Muscle layer of duodenum (tissue), 2 donors: ENCODE results near the gene HSFX4.

Experiments used
- H3K27ac ChIP-seq: one replicate; pipeline ENCODE4 v1.7.0; 2013; ENCODE audit warnings: mild to moderate bottlenecking, low read length
- H3K27me3 ChIP-seq: one replicate; pipeline ENCODE4 v1.7.0; 2013; ENCODE audit warnings: low read depth, mild to moderate bottlenecking, control low read depth, low read length
- H3K36me3 ChIP-seq, 2 donors: one replicate each; pipeline ENCODE4 v1.7.0; 2013; ENCODE audit warnings: low read length in 2 of 2, control low read depth in 1 of 2, mild to moderate bottlenecking in 1 of 2; ENCODE audit not compliant: insufficient read depth in 2 of 2, control insufficient read depth in 1 of 2
- H3K4me1 ChIP-seq, 2 donors: one replicate each; pipeline ENCODE4 v1.7.0; 2013; ENCODE audit warnings: low read length in 2 of 2, mild to moderate bottlenecking in 2 of 2, control low read depth in 1 of 2, moderate library complexity in 1 of 2; ENCODE audit not compliant: insufficient read depth in 2 of 2, control insufficient read depth in 1 of 2
- H3K4me3 ChIP-seq, 2 donors: one replicate each; pipeline ENCODE4 v1.7.0; 2013; ENCODE audit warnings: low read length in 2 of 2, low read depth in 1 of 2, mild to moderate bottlenecking in 1 of 2
- H3K9me3 ChIP-seq, 2 donors: one replicate each; pipeline ENCODE4 v1.7.0; 2013; ENCODE audit warnings: low read length in 2 of 2, control low read depth in 1 of 2, mild to moderate bottlenecking in 1 of 2; ENCODE audit not compliant: control insufficient read depth in 1 of 2
- donor health status: healthy.

Gene HSFX4

GRCh38 chrX:149962010-149962409 lies 32.6 kb downstream of the HSFX4 start:
- H3K4me1 ChIP-seq: peaks cover 0 to 4% of the 10 kb centered on the region in 2 donors
- peaks cover 3 to 12% of the 10 kb centered on the region in 2 donors for H3K36me3 ChIP-seq
- H3K27me3 ChIP-seq: no peaks in the 10 kb centered on the region
- H3K4me3 ChIP-seq: no peak overlapping the region
- H3K9me3 ChIP-seq: no peaks in the 10 kb centered on the region
- H3K27ac ChIP-seq: no peak overlapping the region

DNA sequence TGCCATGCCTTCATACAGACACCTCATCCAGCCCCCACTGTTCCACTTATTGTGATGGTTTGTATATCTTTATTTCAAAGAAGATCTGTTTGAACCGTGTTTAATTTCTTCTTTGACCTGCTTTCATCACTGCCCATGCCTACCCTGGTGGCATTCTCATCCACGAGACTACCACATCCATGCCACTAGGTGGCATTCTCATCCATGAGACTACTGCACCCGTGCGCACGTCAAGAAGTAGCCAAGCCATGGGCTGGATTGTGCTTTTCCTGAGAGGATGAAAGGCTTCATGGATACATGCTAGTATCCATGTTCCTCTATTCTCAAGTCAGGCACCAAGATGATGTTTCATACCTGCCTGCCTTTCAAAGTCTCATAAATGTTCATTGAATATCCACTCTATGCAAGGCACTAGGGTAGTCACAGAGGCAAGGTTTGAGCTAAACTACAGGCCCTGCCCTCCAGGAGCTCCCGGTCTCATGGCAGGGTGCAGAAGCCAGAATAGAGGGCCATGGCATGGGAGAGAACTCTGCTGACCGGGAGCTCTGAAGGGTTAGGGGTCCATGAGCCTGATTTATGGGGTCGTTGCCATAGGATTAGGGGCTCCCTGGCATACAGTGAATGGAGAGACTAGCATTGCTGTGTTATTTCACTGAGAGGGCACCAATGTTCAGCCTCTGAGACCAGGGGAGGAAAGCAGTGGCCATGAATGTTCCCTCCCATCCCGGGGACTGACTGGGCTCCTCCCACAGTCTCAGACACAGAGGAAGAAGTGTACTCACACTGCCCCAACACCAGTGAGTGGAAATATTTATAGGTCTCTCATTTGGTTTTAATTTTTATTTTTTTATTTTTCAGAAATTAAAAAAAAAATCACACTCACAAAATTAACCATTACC lies 33.7 kb downstream of the HSFX4 start:
- peaks cover 3 to 12% of the 10 kb centered on the region in 2 donors for H3K36me3 ChIP-seq
- no peaks in the 10 kb centered on the region for H3K9me3 ChIP-seq
- peaks cover 0 to 4% of the 10 kb centered on the region in 2 donors for H3K4me1 ChIP-seq
- H3K27me3 ChIP-seq: no peaks in the 10 kb centered on the region
- H3K27ac ChIP-seq: no peak overlapping the region
- no peak overlapping the region for H3K4me3 ChIP-seq

DNA sequence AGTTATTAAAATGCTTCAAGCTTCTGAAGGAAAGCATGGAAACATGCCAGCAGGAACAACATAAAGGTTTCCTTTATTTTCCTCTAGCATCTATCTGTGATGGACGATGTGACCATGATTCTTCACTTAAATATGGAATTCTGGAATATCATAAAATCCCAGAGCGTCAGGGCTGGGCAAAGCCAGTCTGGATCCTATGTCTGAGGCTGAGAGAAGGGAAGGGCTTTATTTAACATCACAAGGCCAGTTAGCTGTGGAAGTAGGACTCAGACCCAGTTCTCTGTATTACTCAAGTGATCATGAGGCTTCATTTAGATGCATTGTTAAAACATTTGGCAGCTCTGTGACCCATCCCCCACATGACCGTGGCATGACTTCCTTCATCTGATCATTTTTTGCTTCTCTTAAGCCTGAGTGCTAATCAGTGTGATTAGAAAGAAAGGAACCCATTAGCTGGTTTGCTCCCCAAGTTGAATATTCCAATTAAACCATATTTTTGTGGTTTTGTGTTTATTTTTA lies 49.8 kb downstream of the HSFX4 start:
- peaks cover 0 to 13% of the 10 kb centered on the region in 2 donors for H3K4me1 ChIP-seq
- H3K27ac ChIP-seq: no peak overlapping the region
- no peaks in the 10 kb centered on the region for H3K36me3 ChIP-seq
- H3K9me3 ChIP-seq: no peaks in the 10 kb centered on the region
- no peak overlapping the region for H3K4me3 ChIP-seq
- no peaks in the 10 kb centered on the region for H3K27me3 ChIP-seq
